Amygdala (tissue), 56 donors: ENCODE data around the gene STPG4.
A peak's percentile ranks its signal among the peaks of the same experiment; 100 is the strongest.

Experiments used
- DNase-seq, 56 donors: peaks; one replicate each; lab custom pipeline; 2025; lab: John Stamatoyannopoulos, UW

Gene STPG4

GRCh38 chr2:47075361-47076125 is 79.6 kb downstream of the STPG4 start:
- DNase-seq, result no peak

DNA sequence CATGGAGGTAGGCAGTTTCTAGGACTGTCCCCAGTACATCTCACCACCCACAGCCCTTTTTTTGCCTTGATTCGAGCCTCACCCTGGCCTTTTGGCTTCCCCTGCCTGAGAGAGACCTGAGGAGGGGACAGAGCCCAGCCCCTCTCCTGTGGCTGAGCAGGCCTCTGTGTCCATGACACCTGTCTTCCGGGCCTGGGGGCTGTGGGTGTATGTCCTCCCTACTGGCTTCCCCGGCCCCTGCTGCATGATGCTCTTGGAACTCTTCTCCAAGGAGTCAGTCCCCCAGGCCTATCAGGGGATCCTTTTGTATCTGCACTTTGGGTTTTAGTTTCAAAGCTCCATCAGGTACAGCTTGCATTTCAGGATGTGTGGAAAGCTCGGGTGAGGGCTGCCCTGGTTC is 80.4 kb downstream of the STPG4 start:
- no peak for DNase-seq

- DNase-seq, result no peak
Observed at GRCh38 chr2:47073641-47074040, 81.5 kb downstream of the STPG4 start.

- DNase-seq, result no peak
Observed at GRCh38 chr2:47073217-47073616, 81.9 kb downstream of the STPG4 start.

DNA sequence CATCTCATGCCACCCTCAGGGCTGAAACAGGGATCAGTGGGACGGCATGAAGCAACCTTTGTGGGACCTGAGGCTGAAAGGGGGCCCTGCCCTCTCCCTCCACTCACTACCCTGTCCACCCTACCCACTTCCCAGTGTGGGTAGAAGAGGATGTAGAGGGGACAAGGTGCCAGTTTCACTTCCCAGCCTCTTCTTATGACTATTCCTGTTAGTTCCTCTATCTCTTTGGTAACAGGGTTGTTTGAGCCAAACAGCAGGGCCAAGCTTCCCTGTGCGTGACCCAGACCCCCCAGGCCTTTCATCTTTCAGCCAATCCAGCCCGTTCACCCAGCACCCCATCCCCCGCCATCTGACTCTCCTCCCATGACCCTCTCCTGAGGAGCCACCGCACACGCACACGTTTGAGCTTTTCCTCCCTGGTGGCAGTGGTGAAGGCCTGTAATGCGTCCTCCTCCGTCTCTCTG is 82.3 kb downstream of the STPG4 start:
- peak in 16 of 56 donors; percentile 40 to 79 (median 64) for DNase-seq

DNA sequence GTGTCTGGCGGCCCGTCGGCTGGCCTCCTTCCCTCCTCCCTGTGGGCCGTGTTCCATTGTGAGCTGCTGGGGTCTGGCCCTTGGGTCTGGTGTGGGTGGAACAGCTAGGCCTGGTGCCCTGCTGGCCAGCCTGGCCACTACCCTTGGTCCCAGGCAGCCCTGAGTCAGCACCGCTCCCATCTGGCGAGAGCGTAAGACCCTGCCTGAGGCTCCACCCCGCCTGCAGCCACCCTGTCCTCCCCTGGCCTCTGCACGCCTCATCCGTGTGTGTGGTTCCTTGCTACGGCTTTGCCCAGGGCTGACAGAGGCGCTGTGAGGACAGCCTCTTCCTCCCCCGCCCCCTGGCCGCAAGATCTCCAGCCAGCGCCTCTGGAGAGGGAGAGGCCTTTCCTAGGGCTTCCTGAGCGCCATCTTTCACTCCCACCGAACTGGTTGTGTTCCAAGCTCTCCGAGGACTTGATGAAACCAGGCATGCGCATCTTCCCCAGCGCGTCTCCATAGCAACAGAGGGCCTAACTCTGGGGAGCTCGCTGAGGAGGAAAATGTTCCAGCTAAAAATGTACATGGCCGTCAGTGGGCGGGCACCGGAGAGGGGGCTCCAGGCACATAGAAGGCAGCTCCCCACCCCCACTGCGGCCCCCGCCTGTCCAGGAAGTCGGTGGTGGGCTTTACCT is 83.0 kb downstream of the STPG4 start:
- DNase-seq, result peak in 49 of 56 donors; percentile 38 to 90 (median 71)

- peak in 30 of 56 donors; percentile 15 to 64 (median 45) for DNase-seq
Observed at GRCh38 chr2:47070920-47071824, 83.9 kb downstream of the STPG4 start.

- DNase-seq, result no peak
Observed at GRCh38 chr2:47070155-47070919, 84.8 kb downstream of the STPG4 start.

GRCh38 chr2:47069628-47070154 is 85.4 kb downstream of the STPG4 start:
- DNase-seq, result peak in 5 of 56 donors; percentile 25 to 68 (median 28)

DNA sequence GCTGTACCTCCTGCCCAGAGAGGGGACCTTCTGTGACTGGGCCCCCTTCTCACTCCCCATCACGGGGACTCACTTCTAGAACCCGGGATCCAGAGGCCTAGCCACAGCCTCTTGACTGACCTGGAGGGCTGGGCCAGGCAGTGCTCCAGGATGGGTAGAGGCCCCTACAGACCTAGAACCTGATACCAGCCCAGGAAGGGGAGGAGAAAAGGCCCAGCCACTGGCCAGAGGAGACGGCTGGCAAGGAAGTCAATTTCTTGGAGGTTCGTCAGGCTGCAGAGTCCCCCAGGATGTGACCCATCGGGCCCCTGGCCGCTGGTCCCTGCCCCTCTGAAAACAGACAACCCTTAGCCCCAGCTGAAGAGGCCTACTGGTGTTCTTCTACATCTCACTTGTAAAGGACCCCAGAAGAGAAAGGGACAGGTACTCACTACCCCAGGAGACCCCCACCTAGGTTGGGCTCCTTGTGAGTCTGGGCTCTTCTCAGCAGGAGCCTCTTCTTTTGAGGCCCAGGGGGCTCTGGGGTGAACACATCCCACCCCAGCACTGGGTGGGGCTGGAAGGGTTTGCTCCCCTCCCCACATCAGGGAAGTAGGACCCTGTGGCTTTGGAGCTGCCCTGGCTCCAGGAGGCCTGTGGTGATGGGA is 86.0 kb downstream of the STPG4 start:
- no peak for DNase-seq

- no peak for DNase-seq
Observed at GRCh38 chr2:47067788-47068407, 87.2 kb downstream of the STPG4 start.

DNA sequence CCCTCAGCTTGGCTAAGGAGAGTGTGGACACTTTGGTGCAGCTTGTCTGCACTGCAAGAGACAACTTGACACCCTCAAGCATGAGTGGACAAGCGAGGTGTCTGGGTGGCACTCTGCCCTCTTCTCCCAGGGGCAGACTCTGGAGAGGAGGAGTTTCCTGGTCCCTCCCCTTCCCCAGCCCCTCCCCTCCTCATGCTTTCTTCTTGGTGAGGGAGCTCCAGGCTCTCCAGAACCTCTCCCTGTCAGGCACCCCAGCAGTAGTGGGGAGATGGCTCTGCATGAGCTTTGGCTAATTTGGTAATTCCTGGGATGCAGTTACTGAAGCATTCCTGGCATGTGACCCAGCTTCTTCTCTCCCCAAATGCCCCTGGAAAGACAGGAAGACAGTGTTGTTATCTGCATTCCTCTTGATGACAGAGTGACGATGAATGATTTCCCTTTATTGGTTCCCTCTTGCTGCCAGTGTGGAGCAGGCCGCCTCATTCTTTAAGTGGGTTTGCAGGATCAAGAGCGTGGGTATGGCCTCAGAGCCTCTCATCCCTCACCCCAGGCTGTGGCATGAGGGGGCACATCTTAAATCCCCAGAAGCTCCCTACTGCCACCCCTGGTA is 89.2 kb downstream of the STPG4 start:
- peak in 1 of 56 donors; percentile 34 for DNase-seq

DNA sequence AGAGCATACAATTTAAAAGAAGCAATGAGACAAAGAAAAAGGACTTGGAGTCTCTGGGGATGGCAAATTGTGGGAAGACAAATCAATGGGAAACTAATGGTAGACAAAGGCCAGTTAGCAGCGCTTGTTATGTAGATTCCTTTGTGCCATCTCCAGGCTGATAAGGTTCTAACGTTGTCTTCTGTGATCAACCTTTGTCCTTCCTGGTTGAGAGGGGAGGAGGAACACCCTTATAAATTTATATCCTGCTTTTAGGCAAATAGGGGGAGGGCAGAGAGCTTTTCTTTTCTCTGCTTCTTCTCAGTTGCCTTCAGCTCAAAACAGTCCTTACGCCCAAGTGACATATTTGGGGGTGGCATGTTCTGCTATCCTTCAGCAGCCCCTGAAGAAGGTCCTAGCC is 89.8 kb downstream of the STPG4 start:
- no peak for DNase-seq

DNA sequence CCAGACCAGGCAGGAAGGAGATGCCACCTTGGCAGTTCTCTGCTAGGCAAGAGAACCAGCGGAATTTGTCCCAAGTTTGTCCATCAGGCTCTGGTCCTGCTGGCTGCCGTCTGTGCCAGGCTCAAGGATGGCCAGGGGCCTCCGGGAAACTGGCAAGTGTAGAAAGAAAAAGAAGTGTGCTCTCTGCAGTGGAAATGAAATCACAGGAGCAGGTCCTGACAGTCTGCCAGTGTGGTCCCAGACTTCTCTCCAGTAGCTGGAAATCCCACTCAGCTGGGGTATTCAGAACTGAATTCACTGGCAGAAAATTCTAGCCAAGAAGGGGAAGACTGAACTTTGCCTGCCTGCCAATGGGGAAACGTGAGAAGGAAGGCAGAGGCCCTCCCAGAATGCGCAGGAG is 91.0 kb downstream of the STPG4 start:
- peak in 23 of 56 donors; percentile 10 to 74 (median 47) for DNase-seq

DNA sequence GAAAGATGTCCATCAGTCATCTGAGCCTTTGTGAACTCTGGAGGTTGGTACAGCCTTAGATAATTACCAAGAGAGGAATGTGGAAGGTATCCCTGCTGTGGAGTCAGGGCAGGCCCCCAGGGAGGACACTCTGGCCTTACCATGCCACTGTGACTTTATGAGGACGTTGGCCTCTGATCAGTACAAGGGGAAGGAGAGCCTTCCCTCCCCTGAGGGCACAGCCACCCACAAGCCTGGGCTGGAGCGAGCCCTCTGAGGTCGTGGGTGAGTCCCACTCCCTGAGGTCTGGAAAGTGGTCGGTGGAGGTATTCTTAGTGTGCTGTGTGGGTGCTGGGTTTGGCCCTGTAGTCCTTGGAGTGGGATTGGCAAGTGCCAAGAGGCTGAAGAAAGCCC is 91.6 kb downstream of the STPG4 start:
- DNase-seq, result no peak

DNA sequence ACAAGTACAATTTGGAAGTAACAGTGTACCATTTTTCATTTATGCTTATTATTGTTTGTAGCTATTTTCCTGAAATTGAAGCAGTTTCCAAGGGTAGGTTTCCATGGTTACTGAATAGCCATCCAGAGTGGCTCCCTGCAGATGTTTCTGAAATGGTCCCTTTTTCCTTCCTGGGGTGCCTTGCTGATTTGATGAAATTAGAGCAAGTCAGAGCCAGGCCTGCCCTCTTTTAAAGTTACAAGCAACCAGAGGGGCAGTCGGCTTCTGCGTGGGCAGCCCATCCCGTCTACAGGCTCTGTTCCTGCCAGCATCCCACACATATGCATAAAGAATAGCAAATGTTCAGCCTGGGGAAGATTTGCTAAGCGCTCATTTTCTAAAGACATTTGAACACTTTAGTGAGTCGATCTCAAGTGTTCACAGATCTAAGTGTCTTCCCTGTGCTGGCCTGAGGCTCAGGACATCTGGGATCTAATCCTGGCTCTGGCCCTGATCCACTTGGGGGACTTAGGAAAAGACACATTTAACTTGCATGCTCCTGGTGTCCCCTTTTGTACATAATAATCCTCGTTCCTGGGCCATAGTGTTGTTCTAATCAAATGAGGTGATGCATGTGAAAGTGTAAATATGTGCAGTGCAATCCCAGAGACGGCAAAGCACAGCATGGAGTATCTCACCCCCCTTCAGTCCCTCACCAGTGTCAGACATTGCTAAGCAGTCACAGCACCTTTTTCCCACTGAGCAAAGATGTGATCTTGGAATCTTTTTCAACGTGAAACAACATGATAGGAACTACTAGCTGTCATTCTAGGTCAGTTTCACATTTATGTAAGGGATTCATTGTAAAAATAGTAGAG is 92.2 kb downstream of the STPG4 start:
- DNase-seq, result peak in 26 of 56 donors; percentile 7 to 81 (median 44)

GRCh38 chr2:47061944-47062678 is 93.0 kb downstream of the STPG4 start:
- peak in 1 of 56 donors; percentile 60 for DNase-seq
